HG02763 (cell line): ENCODE measurements around the gene CHD8.
"Not testable (repeated sequence)": the region's sequence is repeated elsewhere in the genome, so short reads cannot be mapped to it uniquely, and the experiment has no call there.

Experiments
- ATAC-seq: cut with Tn5 transposase; IDR thresholded peaks from one replicate; pipeline ENCODE4 v1.9.1; 2021; ENCODE audit warnings: mild to moderate bottlenecking, moderate library complexity; ENCODE audit not compliant: unreplicated experiment

Gene CHD8

GRCh38 chr14:21455912-21456667, at the start of gene CHD8:
TSS of gene CHD8 (minus strand) at chr14:21456123. CDS start at chr14:21431643, 24,480 bp downstream.
- ATAC-seq, result peak; percentile 96

- ATAC-seq, result peak; percentile 83
These were observed 49.2 kb upstream of the CHD8 start for GRCh38 chr14:21505012-21505553.

GRCh38 chr14:21503376-21503775, 47.5 kb upstream of the CHD8 start:
- no peak for ATAC-seq

- no peak for ATAC-seq
These were observed 45.6 kb upstream of the CHD8 start for GRCh38 chr14:21501568-21501967.

GRCh38 chr14:21498540-21499526, 42.9 kb upstream of the CHD8 start:
- no peak for ATAC-seq

GRCh38 chr14:21496453-21496852, 40.5 kb upstream of the CHD8 start:
- ATAC-seq, result no peak

GRCh38 chr14:21494902-21495762, 39.2 kb upstream of the CHD8 start:
- ATAC-seq, result no peak

- ATAC-seq, result no peak
These were observed 30.7 kb upstream of the CHD8 start for GRCh38 chr14:21486640-21487087.

GRCh38 chr14:21476925-21477681, 21.2 kb upstream of the CHD8 start, which contains the start of the genes RAB2B and TOX4:
TSS of gene RAB2B (minus strand) at chr14:21476959. CDS start at chr14:21476872, 87 bp downstream.
TSS of gene TOX4 (plus strand) at chr14:21477195. CDS start at chr14:21477279, 84 bp downstream.
- peak; percentile 99 for ATAC-seq

GRCh38 chr14:21476523-21476924, 20.6 kb upstream of the CHD8 start:
- peak; percentile 33 for ATAC-seq

- ATAC-seq, result no peak
These were observed 20.0 kb upstream of the CHD8 start for GRCh38 chr14:21475767-21476522.

- ATAC-seq, result no peak
These were observed 11.7 kb upstream of the CHD8 start for GRCh38 chr14:21467616-21468015.

GRCh38 chr14:21455592-21455911, 371 bp downstream of the CHD8 start:
- peak; percentile 2 for ATAC-seq

- ATAC-seq, result no peak
These were observed 929 bp downstream of the CHD8 start for GRCh38 chr14:21454843-21455544.

GRCh38 chr14:21449899-21450216, 6.1 kb downstream of the CHD8 start:
- no peak for ATAC-seq

- not testable (repeated sequence) for ATAC-seq
These were observed 13.3 kb downstream of the CHD8 start for GRCh38 chr14:21442657-21443056.

- no peak for ATAC-seq
These were observed 15.1 kb downstream of the CHD8 start for GRCh38 chr14:21440859-21441258.
